Mesenchymal stem cell (in vitro differentiated cells and primary cell): Measurements from ENCODE around the gene MED17.

ENCODE experiments used
- DNase-seq: peaks from one replicate; pipeline ENCODE4 v3.0.0-alpha.2; 2013
- H2AFZ ChIP-seq: one replicate; pipeline ENCODE4 v1.6.1; 2013; ENCODE audit warnings: low read depth, mild to moderate bottlenecking, control low read depth, inconsistent platforms, low read length, moderate library complexity
- H2AK5ac ChIP-seq: 2 replicates; pipeline ENCODE4 v1.6.1; 2013; ENCODE audit warnings: low read length, moderate library complexity, mild to moderate bottlenecking, inconsistent platforms; ENCODE audit not compliant: severe bottlenecking
- H2BK120ac ChIP-seq: one replicate; pipeline ENCODE4 v1.6.1; 2013; ENCODE audit warnings: low read depth, mild to moderate bottlenecking, inconsistent platforms, low read length, moderate library complexity
- H2BK12ac ChIP-seq, 2 experiments: one replicate each; pipeline ENCODE4 v1.6.1; 2013; ENCODE audit warnings: inconsistent platforms in 2 of 2, low read length in 2 of 2, mild to moderate bottlenecking in 2 of 2, moderate library complexity in 2 of 2, control low read depth in 1 of 2
- H2BK15ac ChIP-seq: one replicate; pipeline ENCODE4 v1.6.1; 2013; ENCODE audit warnings: mild to moderate bottlenecking, low read depth, inconsistent platforms; ENCODE audit not compliant: poor library complexity, severe bottlenecking
- H2BK5ac ChIP-seq: 2 replicates; pipeline ENCODE4 v1.6.1; 2013; ENCODE audit warnings: low read depth, mild to moderate bottlenecking, low read length, control low read depth, inconsistent platforms; ENCODE audit not compliant: poor library complexity, severe bottlenecking
- H3K14ac ChIP-seq, 2 experiments: one replicate each; pipeline ENCODE4 v1.6.1; 2013; ENCODE audit warnings: inconsistent platforms in 2 of 2, low read length in 2 of 2, control low read depth in 1 of 2, mild to moderate bottlenecking in 1 of 2, moderate library complexity in 1 of 2
- H3K18ac ChIP-seq, 2 experiments: one replicate each; pipeline ENCODE4 v1.6.1; 2013; ENCODE audit warnings: inconsistent platforms in 2 of 2, low read length in 2 of 2, control low read depth in 1 of 2, low read depth in 1 of 2, mild to moderate bottlenecking in 1 of 2
- H3K23ac ChIP-seq, 2 experiments: one replicate each; pipeline ENCODE4 v1.6.1; 2013; ENCODE audit warnings: inconsistent platforms in 2 of 2, low read length in 2 of 2, mild to moderate bottlenecking in 2 of 2, moderate library complexity in 2 of 2, control low read depth in 1 of 2
- H3K27ac ChIP-seq: 2 replicates; pipeline ENCODE4 v1.5.1; 2013; ENCODE audit warnings: mild to moderate bottlenecking, moderate library complexity, low read length, control low read depth, inconsistent platforms; ENCODE audit not compliant: poor library complexity, severe bottlenecking
- H3K27me3 ChIP-seq, 2 experiments: 2 replicates each; pipeline versions ENCODE4 v1.6.1 to v1.7.0; 2013; ENCODE audit warnings: low read length in 2 of 2, mild to moderate bottlenecking in 2 of 2, moderate library complexity in 2 of 2, control low read depth in 1 of 2, inconsistent platforms in 1 of 2; ENCODE audit not compliant: control insufficient read depth in 1 of 2, insufficient read depth in 1 of 2
- H3K36me3 ChIP-seq, 2 experiments: 2 replicates each; pipeline versions ENCODE4 v1.6.1 to v1.7.0; 2013; ENCODE audit warnings: low read length in 2 of 2, control low read depth in 1 of 2, inconsistent platforms in 1 of 2, low read depth in 1 of 2, mild to moderate bottlenecking in 1 of 2; ENCODE audit not compliant: insufficient read depth in 2 of 2, control insufficient read depth in 1 of 2
- H3K4ac ChIP-seq, 2 experiments: one replicate each; pipeline ENCODE4 v1.6.1; 2013; ENCODE audit warnings: inconsistent platforms in 2 of 2, low read length in 2 of 2, mild to moderate bottlenecking in 2 of 2, moderate library complexity in 2 of 2, control low read depth in 1 of 2, low read depth in 1 of 2
- H3K4me1 ChIP-seq: 2 replicates; pipeline ENCODE4 v1.6.1; 2013; ENCODE audit warnings: low read depth, low read length, control low read depth; ENCODE audit not compliant: control insufficient read depth, insufficient read depth
- H3K4me2 ChIP-seq: 2 replicates; pipeline ENCODE4 v1.6.1; 2013; ENCODE audit warnings: low read length, mild to moderate bottlenecking, inconsistent platforms; ENCODE audit not compliant: poor library complexity, severe bottlenecking
- H3K4me3 ChIP-seq, 2 experiments: 2 replicates each; pipeline versions ENCODE4 v1.5.1 to v1.7.0; 2013; ENCODE audit warnings: low read length in 2 of 2, mild to moderate bottlenecking in 2 of 2, control low read depth in 1 of 2, low read depth in 1 of 2; ENCODE audit not compliant: insufficient read depth in 1 of 2
- H3K79me1 ChIP-seq: replicated peaks from 2 replicates; pipeline ENCODE4 v1.6.1; 2013; ENCODE audit warnings: mild to moderate bottlenecking, control low read depth, low read length, inconsistent platforms; ENCODE audit not compliant: poor library complexity, severe bottlenecking
- H3K9ac ChIP-seq: 2 replicates; pipeline ENCODE4 v1.7.0; 2013; ENCODE audit warnings: mild to moderate bottlenecking, low read length, moderate library complexity
- H3K9me3 ChIP-seq: 2 replicates; pipeline ENCODE4 v1.7.0; 2013; ENCODE audit warnings: mild to moderate bottlenecking, low read length; ENCODE audit not compliant: control insufficient read depth
- H4K8ac ChIP-seq: one replicate; pipeline ENCODE4 v1.6.1; 2013; ENCODE audit warnings: inconsistent platforms, mild to moderate bottlenecking, low read length, moderate library complexity
- H4K91ac ChIP-seq: one replicate; pipeline ENCODE4 v1.6.1; 2013; ENCODE audit warnings: mild to moderate bottlenecking, low read length, inconsistent platforms
- WGBS: methylation state at CpG from one replicate; pipeline ENCODE4 v1.1.7; 2013; ENCODE audit warnings: mixed read lengths; 5-methylcytosine and 5-hydroxymethylcytosine counted together

MED17 gene

DNA sequence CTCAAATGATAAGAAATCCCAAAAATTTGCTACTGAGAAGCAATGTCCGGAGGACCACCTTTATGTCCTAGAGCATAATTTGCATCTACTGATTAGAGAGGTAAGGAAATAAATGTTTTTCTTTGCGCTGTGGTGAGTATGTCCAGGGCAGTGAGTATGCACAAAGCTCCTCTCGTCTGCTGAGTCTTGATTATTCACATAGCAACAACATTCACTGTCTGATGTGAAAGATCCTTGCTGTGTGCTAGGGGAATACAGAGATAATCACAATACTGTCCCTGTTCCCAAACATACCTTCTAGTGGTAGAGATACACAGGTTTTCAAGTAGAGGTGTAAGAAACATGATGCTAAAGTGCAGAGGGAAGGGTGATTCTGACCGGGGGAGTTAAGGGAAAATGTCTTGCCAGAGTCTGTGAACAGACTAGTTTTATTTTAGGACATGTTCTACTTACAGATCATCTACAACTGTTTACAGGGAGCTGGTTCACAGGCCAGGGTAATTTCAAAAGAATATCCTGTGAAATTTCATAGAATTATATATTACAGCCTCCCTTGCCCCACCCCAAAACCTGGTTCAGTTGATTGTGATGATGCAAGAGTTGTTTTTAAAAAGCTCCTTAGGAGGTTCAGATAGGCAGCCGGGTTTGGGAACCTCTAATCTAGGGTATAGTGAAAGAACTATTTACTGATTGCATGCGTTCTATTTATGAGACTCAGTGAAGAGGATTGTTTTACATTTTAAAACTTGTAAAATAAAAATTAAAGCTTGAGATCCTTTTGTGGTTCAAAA is 12.6 kb downstream of the MED17 start:
- no peak overlapping the region for H3K18ac ChIP-seq
- H3K4ac ChIP-seq = no peak overlapping the region
- DNase-seq = no peak
- no peaks in the 10 kb centered on the region for H3K4me1 ChIP-seq
- H2BK15ac ChIP-seq = no peak overlapping the region
- no peak overlapping the region for H2BK12ac ChIP-seq
- no peak overlapping the region for H4K8ac ChIP-seq
- H2AFZ ChIP-seq = no peak overlapping the region
- H2BK5ac ChIP-seq = no peak overlapping the region
- no peak overlapping the region for H3K4me2 ChIP-seq
- no peak overlapping the region for H4K91ac ChIP-seq
- peaks cover 19 to 95% of the 10 kb centered on the region in 2 experiments for H3K36me3 ChIP-seq
- H3K27me3 ChIP-seq = no peaks in the 10 kb centered on the region
- H3K9me3 ChIP-seq = no peaks in the 10 kb centered on the region
- no peak overlapping the region for H2AK5ac ChIP-seq
- no peak overlapping the region for H2BK120ac ChIP-seq
- H3K14ac ChIP-seq = no peak overlapping the region
- H3K79me1 ChIP-seq = peaks cover 18% of the 10 kb centered on the region
- no peak overlapping the region for H3K23ac ChIP-seq
- no peak overlapping the region for H3K9ac ChIP-seq
- no peak overlapping the region for H3K4me3 ChIP-seq
- H3K27ac ChIP-seq = no peak overlapping the region
- WGBS = 99% methylated on average over 4 of the region's 6 CpGs

DNA sequence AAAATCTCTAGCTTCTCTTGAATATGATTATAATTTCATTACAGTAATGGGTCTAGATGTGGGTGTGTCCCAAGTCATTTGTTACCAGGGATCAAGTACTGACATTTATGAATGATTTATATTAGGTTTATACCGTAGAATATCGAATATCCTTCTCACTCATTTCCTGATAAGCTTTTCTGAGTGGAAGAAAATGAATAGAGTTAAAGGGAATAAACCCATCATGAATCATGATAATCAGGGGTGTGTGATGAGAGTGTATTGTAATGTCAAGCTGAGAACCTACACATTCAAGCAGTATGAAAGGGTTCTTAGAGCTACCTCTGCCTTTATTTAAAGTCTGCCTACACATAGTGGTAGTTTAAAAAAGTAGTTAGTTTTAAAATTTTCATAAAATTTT is 17.3 kb downstream of the MED17 start:
- Histone ChIP-seq H3K4ac (no peak overlapping the region), H3K36me3 (peaks cover 20 to 90% of the 10 kb centered on the region in 2 experiments), H3K27ac (no peak overlapping the region), H3K4me1 (no peaks in the 10 kb centered on the region), H3K9me3 (no peaks in the 10 kb centered on the region), H4K8ac (no peak overlapping the region), H2AK5ac (no peak overlapping the region), H3K4me2 (no peak overlapping the region), H3K14ac (no peak overlapping the region), H2BK12ac (no peak overlapping the region), H2AFZ (no peak overlapping the region), H2BK15ac (no peak overlapping the region), H3K27me3 (no peaks in the 10 kb centered on the region), H3K79me1 (peaks cover 20% of the 10 kb centered on the region), H3K18ac (no peak overlapping the region), H2BK120ac (no peak overlapping the region), H3K23ac (no peak overlapping the region), H3K4me3 (no peak overlapping the region), H3K9ac (no peak overlapping the region), H2BK5ac (no peak overlapping the region), H4K91ac (no peak overlapping the region)
- 93% methylated on average over 2 of the region's 2 CpGs for WGBS
- no peak for DNase-seq

DNA sequence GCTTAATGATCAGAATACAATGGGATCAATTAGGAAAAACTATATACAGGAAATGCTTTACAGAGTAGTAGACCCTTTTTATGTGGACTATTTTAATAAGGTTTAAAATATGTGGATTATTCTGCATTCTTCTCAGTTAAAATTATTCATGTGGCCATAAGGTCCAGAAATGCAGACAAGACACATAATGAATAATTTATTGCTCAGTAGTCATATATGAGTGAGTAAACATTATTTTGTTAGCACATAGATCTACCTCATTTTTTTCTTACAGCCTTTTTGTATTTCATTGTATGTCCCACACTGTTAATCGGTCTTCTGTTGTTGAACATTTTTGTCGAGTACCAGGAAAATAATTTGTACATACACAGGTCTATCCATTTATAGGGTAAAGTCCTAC is 20.8 kb downstream of the MED17 start:
- Histone ChIP-seq H3K36me3 (peaks cover 31 to 89% of the 10 kb centered on the region in 2 experiments), H3K9me3 (no peaks in the 10 kb centered on the region), H3K79me1 (peaks cover 20% of the 10 kb centered on the region), H3K27me3 (no peaks in the 10 kb centered on the region), H2BK15ac (no peak overlapping the region), H3K18ac (no peak overlapping the region), H2AK5ac (no peak overlapping the region), H3K4me2 (no peak overlapping the region), H2BK12ac (no peak overlapping the region), H2BK120ac (no peak overlapping the region), H4K8ac (no peak overlapping the region), H3K23ac (no peak overlapping the region), H3K4me1 (no peaks in the 10 kb centered on the region), H3K4me3 (no peak overlapping the region), H3K9ac (no peak overlapping the region), H3K14ac (no peak overlapping the region), H4K91ac (no peak overlapping the region), H3K4ac (no peak overlapping the region), H3K27ac (no peak overlapping the region), H2AFZ (no peak overlapping the region), H2BK5ac (no peak overlapping the region)
- no peak for DNase-seq
- 100% methylated on average over 2 of the region's 2 CpGs for WGBS

DNA sequence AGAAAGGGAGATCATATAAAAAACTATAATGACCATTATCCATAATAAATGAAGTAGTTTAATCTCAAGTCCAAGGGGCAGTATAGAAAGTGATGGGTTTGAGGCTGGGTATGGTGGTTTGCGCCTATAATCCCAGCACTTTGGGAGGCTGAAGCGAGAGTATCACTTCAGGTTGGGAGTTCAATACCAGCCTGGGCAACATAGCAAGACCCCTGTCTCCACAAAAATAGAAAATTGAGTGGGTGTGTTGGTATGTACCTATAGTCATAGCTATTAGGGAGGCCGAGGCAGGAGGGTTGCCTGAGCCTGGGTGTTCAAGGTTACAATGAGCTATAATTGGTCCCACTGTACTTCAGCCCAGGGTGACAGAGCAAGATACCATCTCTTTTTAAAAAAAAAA is 23.9 kb downstream of the MED17 start:
- H2BK15ac ChIP-seq = no peak overlapping the region

More for the DNA sequence above, 23.9 kb downstream of the MED17 start:
- H3K18ac ChIP-seq = no peak overlapping the region
- H3K4me2 ChIP-seq = no peak overlapping the region
- H4K8ac ChIP-seq = no peak overlapping the region
- H4K91ac ChIP-seq = no peak overlapping the region
- H2BK12ac ChIP-seq = no peak overlapping the region
- H3K79me1 ChIP-seq = peaks cover 20% of the 10 kb centered on the region
- H2AFZ ChIP-seq = no peak overlapping the region
- H2BK5ac ChIP-seq = no peak overlapping the region
- H3K4me1 ChIP-seq = no peaks in the 10 kb centered on the region
- no peaks in the 10 kb centered on the region for H3K27me3 ChIP-seq
- H2BK120ac ChIP-seq = no peak overlapping the region
- no peak overlapping the region for H3K4me3 ChIP-seq
- H2AK5ac ChIP-seq = no peak overlapping the region
- H3K9me3 ChIP-seq = no peaks in the 10 kb centered on the region
- H3K9ac ChIP-seq = no peak overlapping the region
- no peak overlapping the region for H3K23ac ChIP-seq
- 100% methylated on average over 3 of the region's 3 CpGs for WGBS
- H3K4ac ChIP-seq = no peak overlapping the region
- peaks cover 40 to 87% of the 10 kb centered on the region in 2 experiments for H3K36me3 ChIP-seq
- no peak for DNase-seq
- no peak overlapping the region for H3K27ac ChIP-seq
- H3K14ac ChIP-seq = no peak overlapping the region
